AG09309 (cell line): ENCODE data around the gene GABBR2.
A peak's percentile ranks its signal among the peaks of the same experiment; 100 is the strongest.

Experiments used
- DNase-seq: peaks from one replicate; pipeline ENCODE4 v3.0.0-alpha.2; 2010; ENCODE audit warnings: low read depth
- H3K4me3 ChIP-seq: 2 replicates; pipeline ENCODE4 v1.5.1; 2011; ENCODE audit warnings: mild to moderate bottlenecking, low read depth, low read length, moderate library complexity; ENCODE audit not compliant: control insufficient read depth
- CTCF ChIP-seq: IDR thresholded peaks from 2 replicates; pipeline ENCODE4 v1.5.1; 2011; ENCODE audit warnings: mild to moderate bottlenecking, low read depth, low read length, inconsistent platforms; ENCODE audit not compliant: insufficient read depth, control insufficient read depth; ENCODE audit errors: missing control alignments

The GABBR2 gene

GRCh38 chr9:98432960-98433359 lies 275.8 kb downstream of the GABBR2 start:
- no peak for DNase-seq
- TF ChIP-seq CTCF = no peak
- H3K4me3 ChIP-seq = no peak overlapping the region

- TF ChIP-seq CTCF = no peak
- no peak overlapping the region for H3K4me3 ChIP-seq
These were observed 276.6 kb downstream of the GABBR2 start for GRCh38 chr9:98432134-98432533.

GRCh38 chr9:98430535-98431292 lies 278.0 kb downstream of the GABBR2 start:
- H3K4me3 ChIP-seq = no peak overlapping the region
- TF ChIP-seq CTCF = no peak
- DNase-seq = no peak

More at GRCh38 chr9:98432134-98432533, 276.6 kb downstream of the GABBR2 start:
- DNase-seq = no peak

- H3K4me3 ChIP-seq = no peak overlapping the region
- DNase-seq = peak; percentile 63
- no peak for TF ChIP-seq CTCF
These were observed 279.1 kb downstream of the GABBR2 start for GRCh38 chr9:98429613-98430012.

GRCh38 chr9:98428454-98428853 lies 280.3 kb downstream of the GABBR2 start:
- TF ChIP-seq CTCF = no peak

GRCh38 chr9:98427491-98427890 lies 281.2 kb downstream of the GABBR2 start:
- H3K4me3 ChIP-seq = no peak overlapping the region
- DNase-seq = no peak
- TF ChIP-seq CTCF = no peak

More at GRCh38 chr9:98428454-98428853, 280.3 kb downstream of the GABBR2 start:
- H3K4me3 ChIP-seq = no peak overlapping the region
- no peak for DNase-seq
